Renal cortical epithelial cell (primary cell): ENCODE results near the gene RAPGEF6. TPM values are rescaled to one million over a fixed set of nuclear protein-coding genes. Genes with fewer than 3 reads are reported as not detected.
"Not testable (repeated sequence)": the region's sequence is repeated elsewhere in the genome, so short reads cannot be mapped to it uniquely, and the experiment has no call there.

Experiments
- DNase-seq: peaks from one replicate; pipeline ENCODE4 v3.0.0-alpha.2; 2011; ENCODE audit warnings: low read depth
- total RNA-seq: library from RNA; depleted of rRNA; stranded (reverse); fragments of >200 nt; gene quantifications from 2 replicates; pipeline ENCODE4 v1.2.3, GENCODE V29; 2014

RAPGEF6 gene
- total RNA-seq, 1 donor from 2014 or later = 27.8 TPM

DNA sequence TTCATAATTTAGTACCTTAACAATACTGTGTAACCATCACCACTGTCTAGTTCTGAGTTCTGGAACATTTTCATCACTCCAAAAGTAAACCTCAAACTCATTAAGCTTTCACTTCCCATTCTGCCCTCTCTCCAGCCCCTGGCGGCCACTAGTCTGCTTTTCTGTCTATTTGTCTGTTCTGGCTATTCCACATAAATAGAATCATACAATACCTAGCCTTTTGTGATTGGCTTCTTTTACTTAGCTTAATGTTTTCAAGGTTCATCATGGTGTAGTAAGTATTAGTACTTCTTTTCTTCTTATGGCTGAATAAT lies 138.7 kb downstream of the RAPGEF6 start:
- no peak for DNase-seq

GRCh38 chr5:131495536-131496399 lies 139.3 kb downstream of the RAPGEF6 start:
- peak; percentile 60 for DNase-seq

DNA sequence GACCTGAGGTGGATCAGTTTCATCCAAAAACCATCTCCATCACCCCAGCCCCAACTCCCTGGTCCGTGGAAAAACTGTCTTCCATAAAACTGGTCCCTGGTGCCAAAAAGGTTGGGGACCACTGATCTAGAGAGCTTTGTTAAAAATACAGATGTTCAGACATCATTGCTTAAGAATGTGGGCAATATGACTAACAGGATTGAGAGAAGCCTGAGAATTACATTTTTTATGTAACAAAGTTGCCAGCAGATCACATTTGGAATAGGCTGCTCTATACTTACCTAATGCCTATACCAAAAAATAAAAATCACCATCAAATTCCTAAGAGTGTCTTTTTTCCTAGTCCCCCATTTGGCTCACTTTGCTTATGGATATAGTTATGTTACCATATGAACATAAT lies 143.3 kb downstream of the RAPGEF6 start:
- no peak for DNase-seq

- no peak for DNase-seq
Measured at GRCh38 chr5:131488463-131488862, 146.6 kb downstream of the RAPGEF6 start.

DNA sequence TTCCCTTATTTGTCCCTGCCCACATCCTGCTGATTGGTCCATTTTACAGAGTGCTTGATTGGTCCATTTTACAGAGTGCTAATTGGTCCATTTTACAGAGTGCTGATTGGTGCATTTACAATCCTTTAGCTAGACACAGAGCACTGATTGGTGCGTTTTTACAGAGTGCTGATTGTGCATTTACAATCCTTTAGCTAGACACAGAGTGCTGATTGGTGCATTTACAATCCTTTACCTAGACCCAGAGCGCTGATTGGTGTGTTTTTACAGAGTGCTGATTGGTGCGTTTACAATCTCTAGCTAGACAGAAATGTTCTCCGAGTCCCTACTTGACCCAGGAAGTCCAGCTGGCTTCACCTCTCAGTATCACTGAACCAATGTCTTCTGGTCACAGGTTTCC lies 147.7 kb downstream of the RAPGEF6 start:
- not testable (repeated sequence) for DNase-seq

DNA sequence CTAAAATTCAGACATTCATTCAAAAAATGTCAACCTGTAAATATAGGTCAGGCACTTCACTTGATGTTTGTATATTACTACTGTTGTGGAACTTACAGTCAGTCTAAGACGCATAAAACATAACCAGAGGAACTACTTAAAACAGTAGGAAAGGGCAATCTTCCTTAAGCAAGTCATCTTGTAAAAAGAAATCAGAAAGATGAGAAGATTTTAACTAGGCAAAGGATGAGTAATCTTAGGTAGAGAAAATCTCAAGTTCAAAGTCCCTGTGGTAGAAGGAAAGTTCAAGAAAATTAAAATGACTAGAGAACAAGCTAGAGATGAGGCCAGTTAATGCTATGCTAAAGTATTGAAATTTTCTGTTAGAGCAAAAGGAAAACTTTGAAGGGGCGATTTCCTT lies 152.4 kb downstream of the RAPGEF6 start:
- DNase-seq = no peak

DNA sequence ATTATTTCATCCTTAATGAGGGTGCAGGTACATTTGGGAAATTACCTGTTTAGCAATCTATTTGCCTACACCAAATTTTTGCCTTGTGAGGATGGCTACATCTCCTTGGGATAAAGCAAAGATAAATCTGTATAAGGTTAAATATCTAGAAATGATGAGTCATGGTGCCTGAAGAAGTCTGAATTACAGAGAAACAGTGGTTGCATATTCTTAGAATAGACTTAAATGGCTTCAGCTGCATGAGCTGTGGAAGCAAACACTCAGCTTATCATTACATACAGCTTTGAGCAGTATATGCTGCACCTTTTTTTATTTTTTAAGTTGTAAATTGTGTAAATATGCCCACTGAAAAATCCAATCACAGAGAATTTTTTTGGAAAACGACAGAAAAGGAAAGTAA lies 153.5 kb downstream of the RAPGEF6 start:
- no peak for DNase-seq

GRCh38 chr5:131475541-131475941 lies 159.5 kb downstream of the RAPGEF6 start:
- DNase-seq = no peak

GRCh38 chr5:131473731-131474130 lies 161.3 kb downstream of the RAPGEF6 start:
- DNase-seq = no peak

DNA sequence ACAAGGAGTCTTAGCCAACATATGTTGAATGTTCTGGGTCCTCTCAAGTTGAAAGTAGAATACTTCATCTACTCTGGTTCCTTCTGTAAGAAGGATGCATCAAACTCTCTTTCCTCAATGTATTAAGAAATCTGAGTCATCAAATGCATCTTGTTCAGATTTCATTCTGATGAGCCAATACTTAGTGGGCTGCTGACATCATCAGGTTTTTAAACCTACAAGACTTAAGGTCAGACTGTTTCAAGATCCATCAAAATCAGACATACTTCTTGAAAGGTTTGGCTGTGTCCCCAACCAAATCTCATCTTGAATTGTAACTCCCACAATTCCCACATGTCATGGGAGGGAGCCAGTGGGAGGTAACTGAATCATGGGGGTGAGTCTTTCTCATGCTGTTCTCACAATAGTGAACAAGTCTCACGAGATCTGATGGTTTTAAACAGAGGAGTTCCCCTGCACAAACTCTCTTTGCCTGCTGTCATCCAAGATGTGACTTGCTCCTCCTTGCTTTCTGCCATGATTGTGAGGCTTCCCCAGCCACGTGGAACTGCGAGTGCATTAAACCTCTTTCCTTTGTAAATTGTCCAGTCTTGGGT lies 168.8 kb downstream of the RAPGEF6 start:
- peak; percentile 59 for DNase-seq

- no peak for DNase-seq
Measured at GRCh38 chr5:131463656-131464055, 171.4 kb downstream of the RAPGEF6 start.

GRCh38 chr5:131462454-131462853 lies 172.6 kb downstream of the RAPGEF6 start:
- no peak for DNase-seq

DNA sequence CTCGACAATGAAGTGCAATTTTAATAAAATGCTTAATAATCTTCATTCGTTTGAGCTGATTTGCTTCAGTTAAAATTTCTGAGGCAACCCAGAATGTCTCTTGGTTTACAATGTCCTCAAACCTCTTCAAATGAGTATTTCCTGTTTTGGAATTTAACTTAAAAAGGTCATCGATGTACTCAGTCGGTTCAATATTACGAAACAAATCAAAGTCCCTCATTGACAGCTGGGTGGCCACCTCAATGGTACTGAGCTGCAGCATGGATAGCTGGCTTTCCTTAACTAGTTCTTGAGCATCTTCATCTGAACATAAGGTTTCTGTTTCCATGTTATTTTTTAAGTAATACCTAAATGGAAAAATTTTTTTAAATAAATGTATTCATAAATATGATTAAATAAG lies 173.3 kb downstream of the RAPGEF6 start:
- DNase-seq = no peak

DNA sequence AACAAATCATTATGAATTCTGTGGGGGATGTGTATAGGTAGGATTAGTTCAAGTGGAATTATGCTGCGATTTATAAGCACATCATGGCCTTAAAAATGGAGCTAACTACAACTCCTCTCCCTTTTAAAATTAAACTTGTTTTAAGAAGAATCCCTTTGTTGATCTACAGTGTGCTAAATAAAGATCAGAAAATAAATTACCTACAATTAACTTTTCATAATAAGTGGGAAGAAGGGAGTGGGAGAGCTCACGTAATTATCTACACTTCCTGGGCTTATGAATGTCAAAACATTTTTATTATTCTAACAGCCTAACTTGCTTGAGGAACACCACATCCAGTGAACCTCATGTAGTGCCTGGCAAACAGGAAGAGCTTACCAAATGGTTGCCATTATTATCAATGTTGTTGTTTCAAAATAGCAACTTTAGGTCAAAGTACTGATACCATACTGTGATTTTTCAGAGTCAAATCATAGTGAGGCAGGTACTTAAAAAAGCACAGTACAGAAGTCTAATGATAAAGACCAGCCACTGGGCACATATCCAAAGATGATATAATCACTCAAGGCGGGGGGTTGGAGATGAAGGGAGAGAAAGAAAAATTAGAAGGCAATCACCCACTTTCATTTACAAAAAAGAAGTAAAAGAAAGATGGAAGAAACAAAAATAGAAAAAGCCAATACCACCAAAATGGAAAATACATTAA lies 174.0 kb downstream of the RAPGEF6 start:
- no peak for DNase-seq

GRCh38 chr5:131460133-131460532 lies 174.9 kb downstream of the RAPGEF6 start:
- no peak for DNase-seq

DNA sequence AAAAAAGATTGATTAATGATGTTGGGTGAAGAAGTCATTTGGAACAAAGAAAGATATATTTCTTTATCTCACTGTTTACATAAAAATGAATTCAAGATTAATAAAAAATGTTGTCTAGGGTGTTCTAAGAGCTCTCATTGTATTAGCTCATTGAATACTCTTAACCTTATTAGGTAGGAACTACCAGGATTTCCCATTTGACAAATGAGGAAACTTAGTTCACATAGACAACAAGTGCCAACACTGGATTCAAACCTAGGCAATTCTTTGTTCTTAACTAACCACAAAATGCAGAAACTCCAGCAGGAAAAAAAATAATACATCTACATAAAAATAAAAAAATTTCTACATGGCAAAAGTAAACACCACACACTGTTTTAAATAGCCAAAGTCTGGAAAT lies 175.8 kb downstream of the RAPGEF6 start:
- no peak for DNase-seq

DNA sequence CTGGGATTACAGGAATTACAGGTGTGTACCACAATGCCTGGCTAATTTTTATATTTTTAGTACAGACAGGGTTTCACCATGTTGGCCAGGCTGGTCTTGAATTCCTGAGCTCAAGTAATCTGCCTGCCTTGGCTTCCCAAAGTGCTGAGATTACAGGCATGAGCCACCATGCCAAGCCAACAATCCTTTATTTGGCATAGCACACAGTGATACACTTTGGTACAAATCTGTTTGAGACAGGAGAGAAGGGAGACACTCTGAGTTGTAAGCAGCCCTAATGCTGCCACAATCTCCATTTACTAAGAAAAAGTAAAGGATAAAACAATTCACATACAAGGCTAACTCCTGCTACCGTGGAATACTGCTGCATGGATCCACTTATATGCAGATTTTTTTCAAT lies 177.8 kb downstream of the RAPGEF6 start:
- no peak for DNase-seq

DNA sequence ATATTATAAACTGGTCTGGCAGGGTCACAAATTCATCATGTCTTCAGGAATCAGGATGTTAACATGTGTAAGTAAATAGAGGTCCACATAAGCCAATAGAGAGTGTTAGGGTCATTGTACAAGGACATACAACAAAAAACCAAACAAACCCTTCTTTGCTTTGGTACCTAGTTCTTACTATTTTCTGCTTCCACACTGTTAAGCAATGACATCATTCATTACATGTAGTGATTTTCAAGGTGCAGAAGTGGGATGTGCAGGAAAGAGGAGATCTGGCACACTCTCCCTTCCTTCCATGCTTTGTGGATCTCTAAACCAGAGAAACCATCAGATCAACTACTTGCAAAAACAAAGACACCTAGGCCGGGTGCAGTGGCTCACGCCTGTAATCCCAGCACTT lies 184.1 kb downstream of the RAPGEF6 start:
- no peak for DNase-seq

- no peak for DNase-seq
Measured at GRCh38 chr5:131441184-131441583, 193.8 kb downstream of the RAPGEF6 start.

DNA sequence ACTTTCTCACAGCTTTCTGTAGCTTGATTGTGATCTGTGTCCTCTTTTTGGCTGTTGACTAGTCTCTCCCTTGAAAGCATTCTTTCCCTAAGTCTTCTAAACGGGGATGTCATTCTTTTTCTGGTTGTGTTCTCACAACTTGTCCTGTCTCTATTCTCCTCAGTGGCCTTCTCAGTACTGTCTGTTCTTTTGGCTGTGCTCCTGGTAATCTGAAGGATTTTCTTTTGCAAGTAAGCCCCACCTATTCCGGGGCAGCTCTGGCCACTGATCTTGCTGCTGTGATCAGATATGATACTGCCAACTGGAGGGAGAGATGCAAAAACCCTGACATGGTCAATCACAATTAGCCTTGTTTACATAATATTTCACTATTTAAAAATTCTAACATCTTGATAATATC lies 198.9 kb downstream of the RAPGEF6 start:
- no peak for DNase-seq

DNA sequence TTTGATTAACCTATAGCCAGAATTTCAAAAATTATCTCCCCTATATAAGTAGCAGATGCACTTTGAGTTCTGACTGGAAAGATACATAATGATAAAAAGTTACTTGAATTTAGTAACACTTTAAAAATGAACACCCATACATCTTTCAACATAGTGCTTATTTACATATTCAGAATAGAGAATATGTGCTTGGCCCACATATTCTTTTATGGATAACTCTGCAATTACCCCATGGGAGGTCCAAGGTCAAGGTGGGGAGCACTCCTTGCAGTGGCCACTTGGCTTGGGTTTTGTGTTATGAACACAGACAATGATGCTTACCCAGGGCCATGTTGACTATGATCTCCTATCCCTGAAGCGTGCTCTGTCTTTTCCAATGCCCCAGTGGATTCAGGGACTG lies 201.9 kb downstream of the RAPGEF6 start:
- no peak for DNase-seq

DNA sequence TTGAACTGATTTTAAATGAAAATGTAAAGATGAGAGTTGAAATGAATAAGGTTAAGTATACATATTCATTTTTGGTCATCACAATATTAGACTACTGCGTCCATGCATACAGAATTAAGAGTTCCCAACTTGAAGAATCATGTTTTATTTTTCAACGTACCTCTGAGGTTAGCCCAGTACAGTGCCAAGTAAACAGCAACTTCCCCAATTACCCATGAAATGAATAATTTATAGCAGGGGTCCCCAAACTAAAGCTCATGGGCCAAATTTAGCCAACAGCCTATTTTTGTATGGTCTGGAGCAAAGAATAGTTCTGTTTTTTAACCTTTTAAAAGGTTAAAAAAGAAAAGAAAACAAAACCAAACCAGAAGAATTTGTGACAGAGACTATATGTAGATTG lies 203.2 kb downstream of the RAPGEF6 start:
- no peak for DNase-seq

DNA sequence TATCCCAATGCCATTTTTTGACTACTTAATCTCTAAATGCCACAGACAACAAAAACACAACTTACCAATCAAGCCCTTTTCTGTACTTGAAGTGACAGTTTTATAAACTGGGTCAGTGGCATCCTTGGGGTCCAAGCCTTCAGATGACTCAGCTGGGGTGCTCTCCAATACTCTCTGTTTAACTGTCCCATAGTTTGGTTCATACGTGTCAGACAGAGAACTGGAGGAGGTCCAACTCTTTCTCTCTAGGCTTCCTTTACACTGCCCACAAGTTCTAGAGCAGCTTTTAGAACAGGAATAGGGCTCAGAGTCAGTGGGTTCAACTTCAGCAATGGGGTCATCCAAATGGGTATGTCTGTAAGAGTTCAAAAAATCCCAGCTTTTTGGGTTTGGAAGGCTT lies 204.2 kb downstream of the RAPGEF6 start:
- DNase-seq = no peak
